Germinal center (tissue), 1 donor: Measurements from ENCODE around the gene OCA2.

Experiments used
- DNase-seq: peaks from one replicate; pipeline ENCODE4 v3.0.0; 2012; ENCODE audit warnings: mixed read lengths, low spot score

The OCA2 gene

GRCh38 chr15:28078191-28078719, 20.9 kb downstream of the OCA2 start:
- DNase-seq: no peak

- DNase-seq: no peak
Observed at GRCh38 chr15:28075573-28075972, 23.5 kb downstream of the OCA2 start.

- DNase-seq: no peak
Observed at GRCh38 chr15:28068930-28069329, 30.2 kb downstream of the OCA2 start.

- DNase-seq: no peak
Observed at GRCh38 chr15:28066231-28066630, 32.9 kb downstream of the OCA2 start.

- no peak for DNase-seq
Observed at GRCh38 chr15:28060005-28060404, 39.1 kb downstream of the OCA2 start.

GRCh38 chr15:28058082-28058481, 41.0 kb downstream of the OCA2 start:
- DNase-seq: no peak

GRCh38 chr15:28051955-28052633, 47.0 kb downstream of the OCA2 start:
- DNase-seq: no peak

GRCh38 chr15:28049581-28049980, 49.5 kb downstream of the OCA2 start:
- DNase-seq: no peak

- DNase-seq: no peak
Observed at GRCh38 chr15:28047277-28047676, 51.8 kb downstream of the OCA2 start.

GRCh38 chr15:28044121-28044672, 54.9 kb downstream of the OCA2 start:
- DNase-seq: no peak

GRCh38 chr15:28043691-28044091, 55.4 kb downstream of the OCA2 start:
- DNase-seq: no peak

GRCh38 chr15:28037969-28038590, 61.0 kb downstream of the OCA2 start:
- DNase-seq: no peak

- DNase-seq: no peak
Observed at GRCh38 chr15:28033443-28033842, 65.7 kb downstream of the OCA2 start.

GRCh38 chr15:28030801-28031200, 68.3 kb downstream of the OCA2 start:
- no peak for DNase-seq

GRCh38 chr15:28027714-28028076, 71.4 kb downstream of the OCA2 start:
- DNase-seq: no peak

- DNase-seq: no peak
Observed at GRCh38 chr15:28026764-28027713, 72.1 kb downstream of the OCA2 start.

- no peak for DNase-seq
Observed at GRCh38 chr15:28026221-28026620, 72.9 kb downstream of the OCA2 start.

GRCh38 chr15:28025413-28025812, 73.7 kb downstream of the OCA2 start:
- DNase-seq: no peak

GRCh38 chr15:28024889-28025250, 74.2 kb downstream of the OCA2 start:
- DNase-seq: no peak

GRCh38 chr15:28023933-28024888, 74.9 kb downstream of the OCA2 start:
- DNase-seq: no peak

GRCh38 chr15:28023422-28023821, 75.7 kb downstream of the OCA2 start:
- no peak for DNase-seq
